HT-29 (cell line): ENCODE results near the gene PAGE5. TPM values are rescaled to one million over a fixed set of nuclear protein-coding genes. Genes with fewer than 3 reads are reported as not detected.

Experiments used
- DNase-seq: peaks from one replicate; pipeline ENCODE4 v3.0.0-alpha.2; 2015; ENCODE audit warnings: low spot score
- total RNA-seq: library from RNA; depleted of rRNA; stranded (reverse); fragments of >200 nt; shearing (Covaris generic); gene quantifications from 2 replicates; pipeline ENCODE4 v1.2.3, GENCODE V29; 2014; rRNA removed

Gene PAGE5
- 0.57 TPM in 1 of 2 replicates, not detected in the other for total RNA-seq

GRCh38 chrX:55220119-55220794 is at the start of gene PAGE5:
Gene PAGE5, plus strand, starts transcription at chrX:55220346. Its CDS starts 1,037 bp downstream, at chrX:55221383.
- DNase-seq = no peak

- no peak for DNase-seq
These were observed 32.9 kb upstream of the PAGE5 start for GRCh38 chrX:55187281-55187680.

GRCh38 chrX:55196688-55197087 is 23.5 kb upstream of the PAGE5 start:
- no peak for DNase-seq

GRCh38 chrX:55201930-55202579 is 18.1 kb upstream of the PAGE5 start:
- DNase-seq = peak; percentile 22

- no peak for DNase-seq
These were observed 13.8 kb upstream of the PAGE5 start for GRCh38 chrX:55206162-55206941.

- peak; percentile 33 for DNase-seq
These were observed 9.0 kb upstream of the PAGE5 start for GRCh38 chrX:55210931-55211677.

- DNase-seq = no peak
These were observed 6.8 kb upstream of the PAGE5 start for GRCh38 chrX:55213381-55213780.

GRCh38 chrX:55240788-55241340 is 20.7 kb downstream of the PAGE5 start:
- no peak for DNase-seq

- DNase-seq = no peak
These were observed 33.4 kb downstream of the PAGE5 start for GRCh38 chrX:55253528-55253927.

- DNase-seq = no peak
These were observed 40.7 kb downstream of the PAGE5 start for GRCh38 chrX:55260806-55261205.

GRCh38 chrX:55264816-55265215 is 44.7 kb downstream of the PAGE5 start, which contains the start of gene PAGE3:
Gene PAGE3, minus strand, starts transcription at chrX:55264916. Its CDS starts 1,013 bp downstream, at chrX:55263903.
- no peak for DNase-seq

Other genes with a start within 250 kb of the PAGE5 start
- gene PFKFB1, start 226.2 kb upstream of the PAGE5 start, total RNA-seq = not detected in 2 replicates
- gene APEX2, start 220.0 kb upstream of the PAGE5 start, total RNA-seq = 18.3 and 20.1 TPM in 2 replicates
- gene ALAS2, start 189.4 kb upstream of the PAGE5 start, total RNA-seq = not detected in 2 replicates
- gene PAGE2B, start 145.3 kb upstream of the PAGE5 start, total RNA-seq = not detected in 2 replicates
- not detected in 2 replicates for gene PAGE2, start 131.3 kb upstream of the PAGE5 start, total RNA-seq
- not detected in 2 replicates for gene PAGE3, start 44.6 kb downstream of the PAGE5 start, total RNA-seq
- not detected in 2 replicates for gene MAGEH1, start 231.8 kb downstream of the PAGE5 start, total RNA-seq